ENCODE measurements around the gene PARD3. TPM values are rescaled to one million over a fixed set of nuclear protein-coding genes. Genes with fewer than 3 reads are reported as not detected.

PARD3 gene
- total RNA-seq, 1 experiment from 2014 or later = 46.3 TPM

DNA sequence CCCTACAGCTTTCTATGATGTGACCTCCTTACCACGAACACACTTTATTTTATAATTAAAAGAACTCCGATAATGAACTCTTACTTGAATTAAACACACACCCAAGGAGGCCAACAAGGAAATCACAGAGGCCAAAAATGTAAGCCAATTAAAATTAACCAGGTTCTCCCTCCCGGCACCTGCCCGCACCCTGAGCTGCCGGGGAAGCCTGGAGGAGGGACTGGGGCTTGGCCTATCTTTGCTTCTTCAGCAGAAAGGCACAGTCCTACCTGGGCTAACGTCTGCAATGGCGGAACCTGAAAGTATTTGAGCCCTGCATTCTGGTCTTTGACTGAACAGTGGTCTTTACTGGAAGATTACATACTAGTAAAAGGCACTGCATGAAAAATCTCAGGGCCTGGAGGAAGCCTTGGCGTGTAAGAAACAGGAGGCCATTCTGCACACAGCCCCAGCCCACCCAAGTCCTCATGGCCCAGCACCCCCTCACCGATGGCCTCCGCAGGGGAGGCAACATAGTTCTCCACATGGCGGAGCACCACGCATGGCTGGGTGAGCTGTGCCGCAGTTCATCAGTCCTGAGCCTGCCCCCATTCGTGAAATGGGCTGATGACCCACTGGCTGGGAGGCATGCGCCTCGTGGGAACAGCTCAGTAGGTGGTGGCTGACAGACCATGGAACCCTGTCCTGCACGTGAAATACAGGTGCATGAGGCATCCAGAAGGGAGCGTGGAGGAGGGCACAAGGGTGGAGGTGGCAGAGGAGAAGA lies 173.8 kb downstream of the PARD3 start:
- DNase-seq (ENCODE audit: low read depth, low spot score) = no peak
- POLR2A ChIA-PET = no interaction called here
- H3K9ac ChIP-seq (ENCODE audit: low read length) = no peak overlapping the region

More for the DNA sequence above, 173.8 kb downstream of the PARD3 start:
- RAD21 ChIA-PET (ENCODE audit: low non-redundant PET in 1 of 2, low total read pairs in 2 of 2, uncharacterized antibody in 2 of 2, unreplicated experiment in 2 of 2) = no interaction called here
- Histone ChIP-seq H3K9me3 (ENCODE audit: control insufficient read depth in 1 of 2, insufficient read depth in 1 of 2, low read depth in 1 of 2, low read length in 2 of 2) (no peaks in the 10 kb centered on the region), H3K4me1 (ENCODE audit: control insufficient read depth in 1 of 2, insufficient read depth in 2 of 2, low read length in 2 of 2) (no peaks in the 10 kb centered on the region), H2AFZ (ENCODE audit: low read depth, low read length, poor library complexity, severe bottlenecking) (no peak overlapping the region), H3K36me3 (ENCODE audit: control insufficient read depth in 1 of 2, insufficient read depth in 2 of 2, low read length in 2 of 2) (no peaks in the 10 kb centered on the region), H3K27ac (ENCODE audit: low read depth, low read length) (no peak overlapping the region), H4K20me1 (ENCODE audit: insufficient read depth) (peaks cover 7% of the 10 kb centered on the region), H3K9me2 (ENCODE audit: insufficient read depth) (no peaks in the 10 kb centered on the region), H3K27me3 (ENCODE audit: insufficient read depth, low read length) (no peaks in the 10 kb centered on the region), H3K4me3 (replicated peaks in 1 of 2; ENCODE audit: low read depth in 1 of 2, low read length in 2 of 2) (no peak overlapping the region), H3K79me2 (ENCODE audit: insufficient read depth, low read length) (peaks cover 13% of the 10 kb centered on the region; the same call in 1 of the 2 replicates), H3K4me2 (ENCODE audit: low read length) (no peak overlapping the region)
- intact Hi-C loops (cut with micrococcal nuclease) = no loop called here
- TF ChIP-seq SIN3A (IDR thresholded peaks at IDR 0.05; ENCODE audit: low read depth) (no peak), POLR2A (IDR thresholded peaks at IDR 0.05; ENCODE audit: borderline replicate concordance, extremely low read depth, insufficient read depth, insufficient read length) (no peak), POLR2AphosphoS5 (IDR thresholded peaks at IDR 0.05; ENCODE audit: low read depth, low read length) (no peak)
- TF ChIP-seq, protein P1, sequence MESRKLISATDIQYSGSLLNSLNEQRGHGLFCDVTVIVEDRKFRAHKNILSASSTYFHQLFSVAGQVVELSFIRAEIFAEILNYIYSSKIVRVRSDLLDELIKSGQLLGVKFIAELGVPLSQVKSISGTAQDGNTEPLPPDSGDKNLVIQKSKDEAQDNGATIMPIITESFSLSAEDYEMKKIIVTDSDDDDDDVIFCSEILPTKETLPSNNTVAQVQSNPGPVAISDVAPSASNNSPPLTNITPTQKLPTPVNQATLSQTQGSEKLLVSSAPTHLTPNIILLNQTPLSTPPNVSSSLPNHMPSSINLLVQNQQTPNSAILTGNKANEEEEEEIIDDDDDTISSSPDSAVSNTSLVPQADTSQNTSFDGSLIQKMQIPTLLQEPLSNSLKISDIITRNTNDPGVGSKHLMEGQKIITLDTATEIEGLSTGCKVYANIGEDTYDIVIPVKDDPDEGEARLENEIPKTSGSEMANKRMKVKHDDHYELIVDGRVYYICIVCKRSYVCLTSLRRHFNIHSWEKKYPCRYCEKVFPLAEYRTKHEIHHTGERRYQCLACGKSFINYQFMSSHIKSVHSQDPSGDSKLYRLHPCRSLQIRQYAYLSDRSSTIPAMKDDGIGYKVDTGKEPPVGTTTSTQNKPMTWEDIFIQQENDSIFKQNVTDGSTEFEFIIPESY (IDR thresholded peaks at IDR 0.05; ENCODE audit: extremely low read depth, insufficient replicate concordance, low read length) = no peak
- TF ChIP-seq, protein P2, sequence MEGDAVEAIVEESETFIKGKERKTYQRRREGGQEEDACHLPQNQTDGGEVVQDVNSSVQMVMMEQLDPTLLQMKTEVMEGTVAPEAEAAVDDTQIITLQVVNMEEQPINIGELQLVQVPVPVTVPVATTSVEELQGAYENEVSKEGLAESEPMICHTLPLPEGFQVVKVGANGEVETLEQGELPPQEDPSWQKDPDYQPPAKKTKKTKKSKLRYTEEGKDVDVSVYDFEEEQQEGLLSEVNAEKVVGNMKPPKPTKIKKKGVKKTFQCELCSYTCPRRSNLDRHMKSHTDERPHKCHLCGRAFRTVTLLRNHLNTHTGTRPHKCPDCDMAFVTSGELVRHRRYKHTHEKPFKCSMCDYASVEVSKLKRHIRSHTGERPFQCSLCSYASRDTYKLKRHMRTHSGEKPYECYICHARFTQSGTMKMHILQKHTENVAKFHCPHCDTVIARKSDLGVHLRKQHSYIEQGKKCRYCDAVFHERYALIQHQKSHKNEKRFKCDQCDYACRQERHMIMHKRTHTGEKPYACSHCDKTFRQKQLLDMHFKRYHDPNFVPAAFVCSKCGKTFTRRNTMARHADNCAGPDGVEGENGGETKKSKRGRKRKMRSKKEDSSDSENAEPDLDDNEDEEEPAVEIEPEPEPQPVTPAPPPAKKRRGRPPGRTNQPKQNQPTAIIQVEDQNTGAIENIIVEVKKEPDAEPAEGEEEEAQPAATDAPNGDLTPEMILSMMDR (IDR thresholded peaks at IDR 0.05 in 2 of 3, conservative IDR thresholded peaks at IDR 0.05 in 1 of 3; ENCODE audit: borderline replicate concordance in 1 of 3, insufficient read depth in 1 of 3, low read depth in 2 of 3, low read length in 2 of 3) = no peak
- no peak for ATAC-seq
- BruUV-seq (replicated peaks) = no TSS peak
- CTCF ChIA-PET = no interaction called here

Measured in HCT116 (cell line).